Naive thymus-derived CD8-positive, alpha-beta T cell (primary cell): Measurements from ENCODE around the gene GALNS. TPM values are rescaled to one million over a fixed set of nuclear protein-coding genes. Genes with fewer than 3 reads are reported as not detected.
"Not testable (repeated sequence)": the region's sequence is repeated elsewhere in the genome, so short reads cannot be mapped to it uniquely, and the experiment has no call there.

ENCODE experiments used
- ATAC-seq, 2 donors: fragments of 150-1000 bp; cut with Tn5 transposase in 1 of 2; sonication (Bioruptor Pico), chemical (Tn5 transposase) in 1 of 2; 1 replicate in 1 of 2; 2 replicates in 1 of 2; pipeline ENCODE4 v1.10.0; 2021; ENCODE audit warnings: mild to moderate bottlenecking in 2 of 2, moderate library complexity in 2 of 2
- POLR2A ChIA-PET: fragments of 350-600 bp; sonication (Branson Sonifier 250); formaldehyde crosslinking; loops from one replicate; lab custom pipeline; 2021; ENCODE audit warnings: antibody characterized with exemption; lab: Charles Lee
- DNase-seq, 10 donors: peaks; one replicate each; pipeline versions ENCODE4 v3.0.0 to v3.0.0-alpha.2; 2020 to 2022
- H3K27ac Mint-ChIP-seq, 10 donors: one replicate each; pipeline ENCODE4 v1.8.0; 2020 to 2022; ENCODE audit warnings: mild to moderate bottlenecking in 10 of 10, mixed read lengths in 10 of 10, moderate library complexity in 4 of 10, inconsistent platforms in 1 of 10
- H3K27me3 Mint-ChIP-seq, 5 donors: one replicate each; pipeline ENCODE4 v1.8.0; 2021 to 2022; ENCODE audit warnings: mixed read lengths in 5 of 5
- H3K36me3 Mint-ChIP-seq, 3 donors: one replicate each; pipeline ENCODE4 v1.8.0; 2020 to 2022; ENCODE audit warnings: mixed read lengths in 3 of 3, mild to moderate bottlenecking in 2 of 3, inconsistent platforms in 1 of 3
- H3K4me1 Mint-ChIP-seq, 4 donors: one replicate each; pipeline ENCODE4 v1.8.0; 2021 to 2022; ENCODE audit warnings: mixed read lengths in 4 of 4
- H3K4me3 Mint-ChIP-seq, 10 donors: one replicate each; pipeline ENCODE4 v1.8.0; 2020 to 2022; ENCODE audit warnings: mild to moderate bottlenecking in 10 of 10, mixed read lengths in 10 of 10, moderate library complexity in 6 of 10, inconsistent platforms in 1 of 10
- H3K9me3 Mint-ChIP-seq, 9 donors: one replicate each; pipeline ENCODE4 v1.8.0; 2020 to 2022; ENCODE audit warnings: mixed read lengths in 9 of 9, mild to moderate bottlenecking in 3 of 9, inconsistent platforms in 1 of 9, moderate library complexity in 1 of 9
- polyA plus RNA-seq, 3 donors: library from polyadenylated mRNA; unstranded; fragments of 300-500 nt; fragmentation: Illumina TruSeq; gene quantifications; one replicate each; pipeline ENCODE4 v1.2.3, GENCODE V29; 2021
- total RNA-seq, 8 experiments: library from RNA in 2 of 8; stranded (reverse) in 2 of 8; gene quantifications; one replicate each; pipeline ENCODE4 v1.2.3 and lab custom pipeline; 2021 to 2026

GALNS gene
- total and polyA plus RNA-seq, 5 experiments from 2014 or later = 7.8 to 53.5 (median 11.9) TPM

DNA sequence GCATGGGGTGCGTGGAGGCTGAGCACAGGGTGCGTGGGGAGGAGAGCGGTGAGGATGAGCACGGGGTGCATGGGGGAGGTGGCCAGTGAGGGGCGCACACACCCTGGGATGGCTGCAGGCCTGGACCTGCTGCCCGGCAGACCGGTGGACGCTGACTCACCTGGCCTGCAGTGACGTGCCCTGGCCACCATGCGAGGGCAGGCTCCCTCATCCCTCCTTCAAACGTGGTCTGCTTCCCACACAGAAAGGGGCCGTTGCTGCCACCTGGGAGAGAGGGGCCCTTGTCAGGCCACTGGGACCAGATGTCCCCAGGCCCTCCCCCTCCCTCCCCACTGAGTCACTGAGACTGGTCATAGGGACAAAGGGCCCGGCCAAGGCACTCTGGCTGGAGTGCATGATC lies 24.9 kb downstream of the GALNS start:
- no peaks in the 10 kb centered on the region for H3K27me3 Mint-ChIP-seq
- POLR2A ChIA-PET = no interaction called here
- no peaks in the 10 kb centered on the region for H3K9me3 Mint-ChIP-seq
- peaks cover 0 to 4% (median 2%) of the 10 kb centered on the region in 3 donors for H3K36me3 Mint-ChIP-seq
- ATAC-seq (no peak), DNase-seq (no peak)
- no peak overlapping the region for H3K4me3 Mint-ChIP-seq
- H3K4me1 Mint-ChIP-seq = peaks cover 0 to 1% (median 0%) of the 10 kb centered on the region in 4 donors
- H3K27ac Mint-ChIP-seq = no peak overlapping the region

GRCh38 chr16:88830783-88831182 lies 26.0 kb downstream of the GALNS start:
- Mint-ChIP-seq H3K36me3 (peaks cover 0 to 5% (median 2%) of the 10 kb centered on the region in 3 donors), H3K27ac (no peak overlapping the region), H3K9me3 (no peaks in the 10 kb centered on the region), H3K4me3 (no peak overlapping the region), H3K4me1 (peaks cover 0 to 1% (median under 1%) of the 10 kb centered on the region in 4 donors), H3K27me3 (no peaks in the 10 kb centered on the region)
- ATAC-seq (no peak), DNase-seq (no peak)
- POLR2A ChIA-PET = interaction anchor here (0.6 kb wide), 1 partner anchor 19 kb away, joined by 3 read pairs; the partner anchor contains the start of gene APRT

GRCh38 chr16:88830258-88830657 lies 26.5 kb downstream of the GALNS start:
- ATAC-seq (no peak), DNase-seq (no peak)
- POLR2A ChIA-PET = interaction anchor here (0.6 kb wide), 1 partner anchor 18 kb away, joined by 3 read pairs; the partner anchor contains the start of gene APRT
- H3K4me3 Mint-ChIP-seq = no peak overlapping the region
- no peaks in the 10 kb centered on the region for H3K9me3 Mint-ChIP-seq
- H3K27me3 Mint-ChIP-seq = no peaks in the 10 kb centered on the region
- H3K27ac Mint-ChIP-seq = peak overlapping the region in 1 of 10 donors; percentile 32
- H3K4me1 Mint-ChIP-seq = peaks cover 0 to 2% (median under 1%) of the 10 kb centered on the region in 4 donors
- peaks cover 0 to 5% (median 2%) of the 10 kb centered on the region in 3 donors for H3K36me3 Mint-ChIP-seq

GRCh38 chr16:88828711-88829110 lies 28.0 kb downstream of the GALNS start:
- no peak overlapping the region for H3K4me3 Mint-ChIP-seq
- DNase-seq (no peak), ATAC-seq (no peak)
- no peaks in the 10 kb centered on the region for H3K9me3 Mint-ChIP-seq
- POLR2A ChIA-PET = no interaction called here
- no peak overlapping the region for H3K27ac Mint-ChIP-seq
- peaks cover 0 to 1% (median 0%) of the 10 kb centered on the region in 3 donors for H3K36me3 Mint-ChIP-seq
- H3K27me3 Mint-ChIP-seq = no peaks in the 10 kb centered on the region
- H3K4me1 Mint-ChIP-seq = peaks cover 0 to 2% (median under 1%) of the 10 kb centered on the region in 4 donors

- Mint-ChIP-seq H3K36me3 (peaks cover 0 to 1% (median under 1%) of the 10 kb centered on the region in 3 donors), H3K27me3 (no peaks in the 10 kb centered on the region), H3K4me3 (no peak overlapping the region), H3K4me1 (peaks cover 0 to 2% (median under 1%) of the 10 kb centered on the region in 4 donors), H3K9me3 (no peaks in the 10 kb centered on the region), H3K27ac (no peak overlapping the region)
- POLR2A ChIA-PET = no interaction called here
- DNase-seq = no peak
- no peak for ATAC-seq
Measured at GRCh38 chr16:88827727-88828126, 29.0 kb downstream of the GALNS start.

- Mint-ChIP-seq H3K4me1 (peaks cover 0 to 2% (median under 1%) of the 10 kb centered on the region in 4 donors), H3K27me3 (no peaks in the 10 kb centered on the region)
Measured at GRCh38 chr16:88826070-88826840, 30.5 kb downstream of the GALNS start.

GRCh38 chr16:88825146-88825545 lies 31.6 kb downstream of the GALNS start:
- H3K4me1 Mint-ChIP-seq = peaks cover 0 to 2% (median 0%) of the 10 kb centered on the region in 4 donors
- H3K36me3 Mint-ChIP-seq = peaks cover 0 to 3% (median 2%) of the 10 kb centered on the region in 3 donors
- DNase-seq = no peak
- no peaks in the 10 kb centered on the region for H3K9me3 Mint-ChIP-seq
- no peak overlapping the region for H3K4me3 Mint-ChIP-seq
- ATAC-seq = no peak
- H3K27me3 Mint-ChIP-seq = no peaks in the 10 kb centered on the region
- POLR2A ChIA-PET = no interaction called here
- H3K27ac Mint-ChIP-seq = no peak overlapping the region

More at GRCh38 chr16:88826070-88826840, 30.5 kb downstream of the GALNS start:
- no peak for ATAC-seq
- DNase-seq = no peak
- Mint-ChIP-seq H3K27ac (peak overlapping the region in 1 of 10 donors; percentile 25), H3K4me3 (no peak overlapping the region), H3K36me3 (peaks cover 0 to 3% (median 2%) of the 10 kb centered on the region in 3 donors), H3K9me3 (no peaks in the 10 kb centered on the region)
- POLR2A ChIA-PET = interaction anchor here (0.5 to 0.6 kb wide), 2 partner anchors 10 to 147 kb away, joined by 3 to 4 read pairs; no protein-coding TSS in a partner anchor

- POLR2A ChIA-PET = no interaction called here
- ATAC-seq = no peak
Measured at GRCh38 chr16:88824256-88825077, 32.3 kb downstream of the GALNS start.

GRCh38 chr16:88823646-88824045 lies 33.1 kb downstream of the GALNS start:
- ATAC-seq, DNase-seq, H3K4me1 Mint-ChIP-seq, H3K27me3 Mint-ChIP-seq, H3K27ac Mint-ChIP-seq, POLR2A ChIA-PET, H3K4me3 Mint-ChIP-seq, H3K9me3 Mint-ChIP-seq, H3K36me3 Mint-ChIP-seq: not testable (repeated sequence)

More at GRCh38 chr16:88824256-88825077, 32.3 kb downstream of the GALNS start:
- H3K4me3 Mint-ChIP-seq = no peak overlapping the region
- peaks cover 0 to 2% (median 0%) of the 10 kb centered on the region in 4 donors for H3K4me1 Mint-ChIP-seq
- no peaks in the 10 kb centered on the region for H3K9me3 Mint-ChIP-seq
- H3K27ac Mint-ChIP-seq = no peak overlapping the region
- no peak for DNase-seq
- peaks cover 0 to 3% (median 2%) of the 10 kb centered on the region in 3 donors for H3K36me3 Mint-ChIP-seq
- no peaks in the 10 kb centered on the region for H3K27me3 Mint-ChIP-seq

GRCh38 chr16:88822281-88823040 lies 34.3 kb downstream of the GALNS start:
- no peak for DNase-seq
- H3K4me3 Mint-ChIP-seq = no peak overlapping the region
- POLR2A ChIA-PET = interaction anchor here (0.7 kb wide), 1 partner anchor 11 kb away, joined by 3 read pairs; the partner anchor contains the start of gene APRT
- ATAC-seq = no peak
- H3K9me3 Mint-ChIP-seq = no peaks in the 10 kb centered on the region
- H3K27me3 Mint-ChIP-seq = no peaks in the 10 kb centered on the region
- peaks cover 0 to 3% (median 2%) of the 10 kb centered on the region in 3 donors for H3K36me3 Mint-ChIP-seq
- peak overlapping the region in 1 of 10 donors; percentile 40 for H3K27ac Mint-ChIP-seq
- peaks cover 0 to 2% (median 0%) of the 10 kb centered on the region in 4 donors for H3K4me1 Mint-ChIP-seq

DNA sequence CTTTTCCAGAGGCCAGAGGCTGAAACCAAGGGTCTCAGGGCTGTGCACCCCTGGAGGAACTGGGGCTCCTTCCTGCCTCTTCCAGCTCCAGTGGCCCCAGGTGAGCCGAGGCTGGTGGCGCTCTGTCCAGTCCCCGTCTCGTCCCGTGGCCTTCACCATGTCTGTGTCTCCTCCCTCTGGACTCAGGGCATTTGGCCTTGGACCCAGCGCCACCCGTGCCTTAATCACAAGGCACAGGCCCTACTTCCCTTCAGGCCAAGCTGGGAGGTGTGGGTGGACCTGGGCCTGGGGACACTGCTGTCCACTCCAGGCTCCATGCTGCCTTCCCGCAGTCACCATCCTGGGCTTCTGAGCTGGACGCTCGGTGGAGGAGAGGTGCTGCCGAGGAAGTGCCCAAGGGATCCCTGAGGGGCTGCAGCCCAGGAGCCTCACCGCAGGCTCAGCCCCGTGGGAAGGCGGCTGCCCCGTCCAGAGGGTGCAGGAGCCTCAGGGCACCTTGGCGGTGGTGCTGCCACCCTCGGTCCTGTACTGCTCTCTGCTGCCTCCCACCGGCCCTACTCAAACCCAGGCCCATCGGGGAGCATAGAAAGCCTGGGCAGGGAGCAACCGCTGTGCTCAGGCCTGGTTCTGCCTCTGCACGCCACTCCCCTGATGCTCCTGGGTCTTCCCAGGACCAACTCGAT lies 35.4 kb downstream of the GALNS start:
- no peak for DNase-seq
- no peak for ATAC-seq
- Mint-ChIP-seq H3K27ac (no peak overlapping the region), H3K4me1 (peaks cover 0 to 2% (median 0%) of the 10 kb centered on the region in 4 donors), H3K9me3 (no peaks in the 10 kb centered on the region), H3K27me3 (no peaks in the 10 kb centered on the region), H3K36me3 (peaks cover 0 to 5% (median 2%) of the 10 kb centered on the region in 3 donors), H3K4me3 (no peak overlapping the region)
- POLR2A ChIA-PET = interaction anchor here (0.7 to 1.7 kb wide), 3 partner anchors 9 to 40 kb away, joined by 3 to 4 read pairs (median 3); partner anchors contain the start of genes APRT and CDT1
